BE2C (cell line): ENCODE data around the gene DOC2A.
A peak's percentile ranks its signal among the peaks of the same experiment; 100 is the strongest.
"Not testable (repeated sequence)": the region's sequence is repeated elsewhere in the genome, so short reads cannot be mapped to it uniquely, and the experiment has no call there.

ENCODE experiments used
- DNase-seq: peaks from one replicate; pipeline ENCODE4 v3.0.0-alpha.2; 2020
- H3K27me3 ChIP-seq: fragments of 250-450 bp; sonication (Bioruptor Pico); 2 replicates; pipeline ENCODE4 v1.5.1; 2020; ENCODE audit warnings: mild to moderate bottlenecking
- H3K36me3 ChIP-seq: fragments of 250-450 bp; sonication (Bioruptor Pico); 2 replicates; pipeline ENCODE4 v1.5.1; 2020; ENCODE audit warnings: mild to moderate bottlenecking
- H3K4me1 ChIP-seq: fragments of 250-450 bp; sonication (Bioruptor Pico); 2 replicates; pipeline ENCODE4 v1.5.1; 2020
- H3K4me3 ChIP-seq: 2 replicates; pipeline ENCODE4 v1.5.1; 2011; ENCODE audit warnings: low read depth, low read length
- H3K9me3 ChIP-seq: fragments of 250-450 bp; sonication (Bioruptor Pico); 2 replicates; pipeline ENCODE4 v1.5.1; 2020
- TF ChIP-seq, protein P1 (sequence below): IDR thresholded peaks from 2 replicates; pipeline ENCODE4 v1.5.1; 2012; ENCODE audit warnings: mild to moderate bottlenecking, low read depth, low read length

Gene DOC2A

DNA sequence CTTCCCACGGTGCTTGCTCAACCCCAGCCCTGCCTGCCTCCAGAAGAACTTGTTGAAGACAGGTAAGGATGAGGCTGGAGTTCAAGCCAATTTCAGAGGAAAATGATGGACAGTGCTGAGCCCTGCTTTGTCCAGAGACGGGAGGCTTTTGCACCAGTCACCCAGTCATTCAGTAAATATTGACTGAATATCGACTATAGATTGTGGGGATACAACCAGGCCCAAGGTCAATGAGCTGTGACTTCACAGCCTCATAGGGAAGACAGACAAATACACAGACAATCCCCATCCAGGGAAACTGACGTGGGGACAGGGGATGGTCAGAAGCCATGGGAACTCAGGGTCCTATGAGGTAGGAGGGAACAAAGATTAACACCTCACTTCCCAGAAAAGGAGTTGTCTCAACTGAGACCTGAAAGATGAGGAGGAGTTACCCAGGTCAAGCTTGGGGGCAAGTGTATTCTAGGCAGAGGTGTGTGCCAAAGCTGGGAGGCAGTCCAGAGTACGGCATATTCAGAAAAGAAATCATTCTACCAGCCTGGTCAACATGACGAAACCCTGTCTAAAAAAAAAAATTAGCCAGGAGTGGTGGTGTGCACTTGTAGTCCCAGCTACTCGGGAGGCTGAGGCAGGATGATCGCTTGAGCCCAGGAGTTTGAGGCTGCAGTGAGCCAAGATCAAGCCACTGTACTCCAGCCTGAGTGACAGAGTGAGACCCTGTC is 5.9 kb upstream of the DOC2A start:
- no peak for DNase-seq
- Histone ChIP-seq H3K4me3 (no peak overlapping the region), H3K36me3 (no peaks in the 10 kb centered on the region), H3K9me3 (no peaks in the 10 kb centered on the region), H3K4me1 (no peaks in the 10 kb centered on the region), H3K27me3 (no peaks in the 10 kb centered on the region)
- TF ChIP-seq, protein P1, sequence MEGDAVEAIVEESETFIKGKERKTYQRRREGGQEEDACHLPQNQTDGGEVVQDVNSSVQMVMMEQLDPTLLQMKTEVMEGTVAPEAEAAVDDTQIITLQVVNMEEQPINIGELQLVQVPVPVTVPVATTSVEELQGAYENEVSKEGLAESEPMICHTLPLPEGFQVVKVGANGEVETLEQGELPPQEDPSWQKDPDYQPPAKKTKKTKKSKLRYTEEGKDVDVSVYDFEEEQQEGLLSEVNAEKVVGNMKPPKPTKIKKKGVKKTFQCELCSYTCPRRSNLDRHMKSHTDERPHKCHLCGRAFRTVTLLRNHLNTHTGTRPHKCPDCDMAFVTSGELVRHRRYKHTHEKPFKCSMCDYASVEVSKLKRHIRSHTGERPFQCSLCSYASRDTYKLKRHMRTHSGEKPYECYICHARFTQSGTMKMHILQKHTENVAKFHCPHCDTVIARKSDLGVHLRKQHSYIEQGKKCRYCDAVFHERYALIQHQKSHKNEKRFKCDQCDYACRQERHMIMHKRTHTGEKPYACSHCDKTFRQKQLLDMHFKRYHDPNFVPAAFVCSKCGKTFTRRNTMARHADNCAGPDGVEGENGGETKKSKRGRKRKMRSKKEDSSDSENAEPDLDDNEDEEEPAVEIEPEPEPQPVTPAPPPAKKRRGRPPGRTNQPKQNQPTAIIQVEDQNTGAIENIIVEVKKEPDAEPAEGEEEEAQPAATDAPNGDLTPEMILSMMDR, result no peak

DNA sequence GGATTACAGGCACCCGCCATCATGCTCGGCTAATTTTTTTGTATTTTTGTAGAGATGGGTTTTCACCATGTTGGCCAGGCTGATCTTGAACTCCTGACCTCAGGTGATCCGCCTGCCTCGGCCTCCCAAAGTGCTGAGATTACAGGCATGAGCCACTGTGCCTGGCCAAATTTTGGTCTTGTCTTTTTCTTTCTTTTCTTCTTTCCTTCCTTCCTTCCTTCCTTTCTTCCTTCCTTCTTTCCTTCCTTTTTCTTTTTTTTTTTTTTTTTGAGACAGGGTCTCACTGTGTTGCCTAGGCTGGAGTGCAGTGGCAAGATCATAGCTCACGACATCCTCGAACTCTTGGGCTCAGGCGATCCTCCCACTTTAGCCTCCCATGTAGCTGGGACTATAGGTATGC is 4.6 kb upstream of the DOC2A start:
- H3K27me3 ChIP-seq, DNase-seq, H3K9me3 ChIP-seq, H3K36me3 ChIP-seq, H3K4me1 ChIP-seq, H3K4me3 ChIP-seq: not testable (repeated sequence)

DNA sequence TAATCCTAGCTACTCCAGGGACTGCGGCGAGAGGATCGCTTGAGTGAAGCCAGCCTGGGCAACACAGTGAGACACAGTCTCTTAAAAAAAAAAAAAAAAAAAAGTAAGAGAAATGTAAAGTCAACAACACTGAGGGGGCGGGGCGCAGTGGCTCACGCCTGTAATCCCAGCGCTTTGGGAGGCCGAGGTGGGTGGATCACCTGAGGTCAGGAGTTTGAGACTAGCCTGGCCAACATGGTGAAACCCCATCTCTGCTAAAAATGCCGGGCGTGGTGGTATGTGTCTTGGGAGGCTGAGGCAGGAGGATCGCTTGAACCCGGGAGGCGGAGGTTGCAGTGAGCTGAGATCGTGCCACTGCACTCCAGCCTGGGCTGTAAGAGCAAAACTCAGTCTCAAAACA is 1.8 kb upstream of the DOC2A start:
- H3K4me3 ChIP-seq, H3K36me3 ChIP-seq, H3K9me3 ChIP-seq, H3K4me1 ChIP-seq, DNase-seq, H3K27me3 ChIP-seq: not testable (repeated sequence)

DNA sequence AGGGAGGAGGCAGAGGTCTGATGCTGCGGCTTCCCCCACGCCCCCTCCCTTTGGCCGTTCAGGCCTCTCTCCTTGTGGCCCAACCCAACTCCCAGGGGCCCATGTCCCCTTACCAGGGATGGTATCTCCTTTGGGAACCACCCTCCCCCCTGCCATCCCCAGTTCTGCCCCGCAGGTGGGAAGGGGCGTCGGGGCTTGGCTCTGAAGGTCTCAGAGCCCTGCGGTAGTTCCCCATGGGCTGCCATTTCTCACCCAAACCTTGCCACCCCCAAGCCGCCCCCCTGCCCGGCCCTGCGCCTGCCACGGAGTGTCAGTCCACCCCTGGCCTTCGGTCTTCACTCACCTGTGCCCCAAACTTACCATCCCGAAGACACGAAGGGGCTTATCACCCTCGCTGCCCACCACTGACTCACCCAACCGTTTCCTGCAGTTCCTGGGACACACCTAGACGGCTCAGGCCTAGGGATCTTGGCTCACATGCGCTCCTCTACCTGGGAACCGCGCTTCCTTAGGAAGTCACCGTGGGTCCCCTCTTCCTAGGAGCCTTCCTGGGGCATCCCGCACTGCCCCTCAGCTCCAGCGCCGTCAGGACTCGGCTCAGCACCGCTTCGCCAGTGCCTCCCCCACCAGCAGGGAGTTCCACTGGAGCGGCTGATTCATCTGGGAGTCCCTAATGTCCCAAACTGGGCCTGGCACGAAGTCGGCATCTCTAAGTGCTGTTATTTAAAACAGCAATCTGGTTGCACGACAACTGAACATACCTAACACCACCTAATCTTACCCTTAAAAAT is 1.1 kb upstream of the DOC2A start:
- H3K4me3 ChIP-seq, result no peak overlapping the region; the same call in 1 of the 2 replicates
- TF ChIP-seq, protein P1, result no peak
- H3K4me1 ChIP-seq, result no peaks in the 10 kb centered on the region
- no peaks in the 10 kb centered on the region for H3K9me3 ChIP-seq
- H3K36me3 ChIP-seq, result no peaks in the 10 kb centered on the region
- no peak for DNase-seq
- H3K27me3 ChIP-seq, result no peaks in the 10 kb centered on the region

DNA sequence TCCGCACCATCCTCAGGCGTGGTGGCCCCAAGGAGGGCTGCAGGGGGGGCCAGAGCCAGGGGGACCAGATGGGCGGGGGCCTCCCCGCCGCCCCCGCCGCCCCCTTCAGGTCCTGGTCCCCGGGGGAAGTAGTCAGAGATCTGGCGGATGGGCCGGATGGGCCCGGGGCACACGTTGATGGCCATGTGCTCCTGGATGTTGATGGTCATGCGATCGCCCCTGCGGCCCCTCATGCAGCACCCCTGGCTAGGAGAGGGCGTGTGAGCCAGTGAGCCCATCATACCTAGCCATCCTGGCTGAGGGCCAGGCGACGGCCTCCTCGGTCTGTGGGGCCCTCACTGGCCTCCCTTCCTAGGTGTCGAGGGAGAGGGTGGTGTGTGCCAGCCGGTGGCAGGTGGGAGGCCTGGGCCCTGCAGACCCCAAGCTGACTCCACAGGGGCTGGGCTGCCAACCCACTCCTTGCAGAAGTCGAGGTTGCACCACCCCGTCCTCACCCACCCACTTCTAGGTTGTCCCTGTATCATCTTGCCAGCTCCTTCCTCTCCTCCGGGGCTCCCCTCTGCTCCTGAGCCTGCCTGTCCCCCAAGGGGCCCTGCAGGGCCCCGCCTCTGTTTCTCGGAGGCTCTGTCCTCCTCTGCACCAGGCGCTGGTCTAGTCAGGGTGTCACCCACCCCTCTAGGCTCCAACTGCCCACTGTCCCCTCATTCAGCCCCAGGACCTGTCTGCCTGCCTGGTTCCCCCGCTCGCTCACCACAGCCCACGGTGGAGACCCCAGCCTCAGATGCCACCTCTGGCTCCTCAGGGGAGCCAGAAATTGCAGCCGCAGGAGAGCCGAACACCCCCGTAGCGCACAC is 610 bp downstream of the DOC2A start:
- Histone ChIP-seq H3K9me3 (no peaks in the 10 kb centered on the region), H3K4me1 (no peaks in the 10 kb centered on the region), H3K4me3 (peak overlapping the region; percentile 54), H3K27me3 (no peaks in the 10 kb centered on the region), H3K36me3 (no peaks in the 10 kb centered on the region)
- TF ChIP-seq, protein P1, result no peak
- no peak for DNase-seq

DNA sequence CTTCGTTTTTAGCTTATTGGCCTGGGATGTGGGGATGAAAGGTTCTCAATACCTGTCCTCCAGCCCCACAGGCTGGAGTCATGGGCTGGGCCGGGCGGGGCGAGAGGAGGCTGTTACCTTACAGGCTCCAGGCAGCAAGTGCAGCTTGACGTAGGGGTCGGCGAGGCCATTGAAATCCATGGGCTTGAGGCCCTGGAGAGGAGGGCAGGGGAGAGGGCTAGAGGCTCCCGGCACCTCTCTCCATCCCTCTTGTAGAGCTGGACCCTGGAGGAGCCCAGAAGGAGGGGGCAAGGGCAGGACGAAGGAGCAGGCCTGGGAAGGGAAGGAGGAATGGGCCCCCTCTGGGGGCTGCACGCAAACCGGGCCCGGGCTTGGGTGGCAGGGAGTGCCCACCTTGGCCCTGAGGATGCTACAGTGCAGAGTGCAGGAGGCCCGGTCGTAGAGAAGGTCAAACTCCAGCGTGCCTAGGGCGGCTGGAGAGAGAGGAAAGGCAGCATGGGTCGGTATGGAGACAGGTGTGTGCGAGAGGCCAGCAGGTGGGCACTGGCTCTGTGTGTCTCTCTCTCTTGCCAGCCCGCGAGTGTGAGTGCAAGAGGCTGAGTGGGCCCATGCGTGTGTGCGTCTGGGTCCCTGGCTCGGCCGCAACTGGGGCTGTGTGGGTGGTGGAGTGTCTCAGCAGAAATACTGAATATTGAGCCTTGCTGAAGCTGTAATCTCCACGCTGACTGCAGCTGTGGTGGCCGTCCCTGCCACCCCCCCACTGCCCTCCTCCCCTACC is 1.6 kb downstream of the DOC2A start:
- Histone ChIP-seq H3K4me1 (peaks cover 3% of the 10 kb centered on the region; the same call in 1 of the 2 replicates), H3K4me3 (no peak overlapping the region), H3K27me3 (no peaks in the 10 kb centered on the region), H3K36me3 (no peaks in the 10 kb centered on the region), H3K9me3 (no peaks in the 10 kb centered on the region)
- DNase-seq, result no peak
- TF ChIP-seq, protein P1, result no peak
